SJSA1 (cell line): ENCODE measurements around the gene ADD2. TPM values are rescaled to one million over a fixed set of nuclear protein-coding genes. Genes with fewer than 3 reads are reported as not detected.

Experiments
- DNase-seq, 2 experiments: peaks; one replicate each; pipeline ENCODE4 v3.0.0-alpha.2; 2015 to 2020; ENCODE audit warnings: low spot score in 2 of 2, low read depth in 1 of 2
- H3K27ac ChIP-seq: fragments of 250-450 bp; sonication (Bioruptor Pico); 2 replicates; pipeline ENCODE4 v1.5.1; 2020; ENCODE audit warnings: mild to moderate bottlenecking, moderate library complexity
- H3K27me3 ChIP-seq: fragments of 250-450 bp; sonication (Bioruptor Pico); replicated peaks from 2 replicates; pipeline ENCODE4 v1.5.1; 2020; ENCODE audit warnings: mild to moderate bottlenecking, moderate library complexity
- H3K36me3 ChIP-seq: fragments of 250-450 bp; sonication (Bioruptor Pico); 2 replicates; pipeline ENCODE4 v1.5.1; 2020; ENCODE audit warnings: mild to moderate bottlenecking
- H3K4me1 ChIP-seq: fragments of 250-450 bp; sonication (Bioruptor Pico); replicated peaks from 2 replicates; pipeline ENCODE4 v1.6.1; 2021; ENCODE audit warnings: mild to moderate bottlenecking
- H3K4me3 ChIP-seq: fragments of 250-450 bp; sonication (Bioruptor Pico); 2 replicates; pipeline ENCODE4 v1.5.1; 2020; ENCODE audit warnings: mild to moderate bottlenecking
- H3K9me3 ChIP-seq: fragments of 250-450 bp; sonication (Bioruptor Pico); replicated peaks from 2 replicates; pipeline ENCODE4 v1.5.1; 2020; ENCODE audit warnings: mild to moderate bottlenecking
- total RNA-seq: library from RNA; depleted of rRNA; stranded (reverse); fragments of >200 nt; shearing (Covaris generic); gene quantifications from 2 replicates; pipeline ENCODE4 v1.2.3, GENCODE V29; 2014

Gene ADD2
- total RNA-seq, 1 experiment from 2014 or later: not detected

DNA sequence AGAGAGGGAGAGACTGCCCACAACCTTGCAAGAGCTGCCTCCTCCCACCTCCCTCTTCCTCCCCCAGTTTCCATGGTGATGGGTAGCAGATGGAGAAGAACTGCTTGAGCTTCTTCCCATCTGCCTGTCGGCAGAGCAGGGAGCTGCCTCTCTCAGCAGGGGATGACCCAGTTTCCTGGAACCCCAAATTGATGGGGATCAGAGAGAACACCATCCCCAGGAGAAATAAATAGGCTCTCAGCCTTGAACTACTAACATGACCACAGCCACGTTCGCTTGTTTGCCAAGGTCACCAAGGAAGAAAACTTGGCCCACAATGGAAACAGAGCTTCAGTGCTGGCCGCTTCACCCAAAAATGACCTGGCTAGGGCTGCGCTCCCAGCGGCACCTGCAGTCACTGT, 82.2 kb downstream of the ADD2 start:
- no peaks in the 10 kb centered on the region for H3K9me3 ChIP-seq
- no peak overlapping the region for H3K4me3 ChIP-seq
- peaks cover 6% of the 10 kb centered on the region for H3K4me1 ChIP-seq
- no peaks in the 10 kb centered on the region for H3K36me3 ChIP-seq
- no peak overlapping the region for H3K27ac ChIP-seq
- no peaks in the 10 kb centered on the region; the same call in 1 of the 2 replicates for H3K27me3 ChIP-seq
- peak in 1 of 2 experiments; percentile 16 for DNase-seq

DNA sequence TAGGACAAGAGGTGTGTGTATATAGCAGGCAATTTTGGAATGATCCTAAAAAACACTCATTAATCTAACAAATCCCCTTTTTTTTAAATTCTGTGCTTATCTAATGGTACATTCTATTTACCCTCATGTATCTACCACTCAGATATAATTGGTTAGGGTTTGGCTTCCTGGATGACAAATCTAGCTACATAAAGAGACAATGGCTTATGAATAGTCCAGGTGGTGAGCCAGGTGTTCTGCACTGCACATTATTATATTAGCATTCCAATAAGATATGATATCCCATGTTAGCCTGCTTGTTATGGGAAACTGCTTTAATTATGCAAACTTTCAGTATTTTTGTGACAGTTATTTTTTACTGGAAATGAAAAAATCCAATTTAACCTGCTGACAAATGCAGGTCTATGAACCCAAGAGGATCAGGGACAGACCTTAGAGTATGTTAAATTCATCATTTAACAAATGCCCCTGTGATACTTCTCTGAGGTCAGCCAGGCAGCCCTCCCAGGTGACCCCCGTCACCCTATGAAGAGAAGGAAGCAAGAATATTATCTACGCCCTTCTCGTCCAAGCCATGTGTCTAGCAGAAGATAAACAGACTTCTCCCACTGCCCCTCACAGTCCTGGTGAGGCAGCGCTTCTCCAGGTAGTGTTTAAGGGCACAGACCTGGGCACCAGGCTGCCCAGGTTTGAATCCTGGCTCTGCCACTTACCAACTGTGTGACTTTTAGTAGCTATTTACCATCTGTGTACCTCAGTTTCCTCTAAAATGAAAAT, 83.0 kb downstream of the ADD2 start:
- Histone ChIP-seq H3K4me3 (no peak overlapping the region), H3K27ac (no peak overlapping the region), H3K9me3 (no peaks in the 10 kb centered on the region), H3K27me3 (peaks cover 3% of the 10 kb centered on the region), H3K4me1 (peaks cover 6% of the 10 kb centered on the region), H3K36me3 (no peaks in the 10 kb centered on the region)
- peak in 1 of 2 experiments; percentile 16 for DNase-seq

- Histone ChIP-seq H3K9me3 (no peaks in the 10 kb centered on the region), H3K4me3 (no peak overlapping the region), H3K27me3 (peaks cover 8% of the 10 kb centered on the region), H3K27ac (no peak overlapping the region), H3K4me1 (peaks cover 6% of the 10 kb centered on the region), H3K36me3 (no peaks in the 10 kb centered on the region)
- DNase-seq: peak in 1 of 2 experiments; percentile 28
Observed at GRCh38 chr2:70683455-70683854, 84.5 kb downstream of the ADD2 start.

DNA sequence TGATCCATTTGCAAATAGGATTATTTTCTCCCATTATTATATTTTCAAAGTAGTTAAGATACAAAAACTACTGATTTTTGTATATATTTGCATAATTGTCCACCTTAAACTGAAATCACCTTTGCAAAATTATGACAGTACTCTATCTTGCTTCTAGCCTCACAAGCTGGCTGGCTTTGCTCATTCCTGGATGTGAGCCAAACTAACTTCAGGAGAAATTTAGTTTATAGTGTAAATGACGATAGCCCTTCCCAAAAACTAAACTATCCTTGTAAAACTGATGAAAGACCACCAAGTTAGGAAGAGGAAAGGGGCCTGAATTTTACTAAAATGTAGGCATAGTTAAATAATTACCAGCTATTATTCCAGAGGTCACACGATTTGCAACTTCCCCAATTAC, 87.3 kb downstream of the ADD2 start:
- H3K4me1 ChIP-seq: no peaks in the 10 kb centered on the region
- no peaks in the 10 kb centered on the region for H3K9me3 ChIP-seq
- H3K4me3 ChIP-seq: no peak overlapping the region
- no peak overlapping the region for H3K27ac ChIP-seq
- peaks cover 8% of the 10 kb centered on the region for H3K27me3 ChIP-seq
- no peak for DNase-seq
- no peaks in the 10 kb centered on the region for H3K36me3 ChIP-seq

- no peak for DNase-seq
- H3K4me1 ChIP-seq: no peaks in the 10 kb centered on the region
- no peaks in the 10 kb centered on the region for H3K9me3 ChIP-seq
- peaks cover 8% of the 10 kb centered on the region for H3K27me3 ChIP-seq
- no peak overlapping the region for H3K4me3 ChIP-seq
- no peak overlapping the region for H3K27ac ChIP-seq
- H3K36me3 ChIP-seq: no peaks in the 10 kb centered on the region
Observed at GRCh38 chr2:70679259-70679658, 88.7 kb downstream of the ADD2 start.

DNA sequence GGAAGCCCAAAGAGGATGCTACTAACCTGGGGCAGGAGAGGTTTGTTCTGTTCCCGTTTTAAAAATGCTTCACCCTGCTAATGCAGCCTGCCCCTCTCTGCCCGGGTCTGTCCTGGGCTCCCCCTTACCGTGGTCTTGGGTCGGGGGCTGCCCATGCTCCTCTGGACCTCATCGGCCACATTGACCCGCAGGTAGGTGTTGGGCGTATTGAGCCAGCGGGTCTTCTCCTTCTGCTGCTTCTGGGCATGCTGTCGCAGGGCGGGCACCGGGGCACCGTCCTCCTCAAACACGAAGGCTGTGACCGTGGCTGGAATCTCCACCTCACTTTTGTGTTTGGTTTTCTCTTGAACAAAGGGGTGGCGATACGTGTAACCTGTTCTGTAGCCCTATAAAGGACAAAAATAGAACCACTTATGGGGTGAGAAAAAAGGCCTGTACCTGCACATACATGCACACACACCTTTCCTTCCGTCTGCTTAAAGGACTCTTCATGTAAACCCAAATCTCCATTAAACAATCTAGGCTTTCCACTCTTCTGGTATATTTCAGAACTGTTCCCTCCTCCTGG, 89.3 kb downstream of the ADD2 start:
- Histone ChIP-seq H3K9me3 (no peaks in the 10 kb centered on the region), H3K4me1 (no peaks in the 10 kb centered on the region), H3K27ac (no peak overlapping the region), H3K27me3 (peaks cover 8% of the 10 kb centered on the region), H3K4me3 (no peak overlapping the region), H3K36me3 (no peaks in the 10 kb centered on the region)
- DNase-seq: no peak

GRCh38 chr2:70676301-70677035, 91.5 kb downstream of the ADD2 start:
- Histone ChIP-seq H3K4me1 (no peaks in the 10 kb centered on the region), H3K4me3 (no peak overlapping the region), H3K27ac (no peak overlapping the region), H3K27me3 (peaks cover 8% of the 10 kb centered on the region; the same call in 1 of the 2 replicates), H3K36me3 (no peaks in the 10 kb centered on the region), H3K9me3 (no peaks in the 10 kb centered on the region)
- no peak for DNase-seq

- Histone ChIP-seq H3K9me3 (no peaks in the 10 kb centered on the region), H3K27ac (no peak overlapping the region), H3K36me3 (no peaks in the 10 kb centered on the region), H3K4me1 (no peaks in the 10 kb centered on the region), H3K4me3 (no peak overlapping the region), H3K27me3 (peaks cover 8% of the 10 kb centered on the region; the same call in 1 of the 2 replicates)
- no peak for DNase-seq
Observed at GRCh38 chr2:70675862-70676261, 92.1 kb downstream of the ADD2 start.

DNA sequence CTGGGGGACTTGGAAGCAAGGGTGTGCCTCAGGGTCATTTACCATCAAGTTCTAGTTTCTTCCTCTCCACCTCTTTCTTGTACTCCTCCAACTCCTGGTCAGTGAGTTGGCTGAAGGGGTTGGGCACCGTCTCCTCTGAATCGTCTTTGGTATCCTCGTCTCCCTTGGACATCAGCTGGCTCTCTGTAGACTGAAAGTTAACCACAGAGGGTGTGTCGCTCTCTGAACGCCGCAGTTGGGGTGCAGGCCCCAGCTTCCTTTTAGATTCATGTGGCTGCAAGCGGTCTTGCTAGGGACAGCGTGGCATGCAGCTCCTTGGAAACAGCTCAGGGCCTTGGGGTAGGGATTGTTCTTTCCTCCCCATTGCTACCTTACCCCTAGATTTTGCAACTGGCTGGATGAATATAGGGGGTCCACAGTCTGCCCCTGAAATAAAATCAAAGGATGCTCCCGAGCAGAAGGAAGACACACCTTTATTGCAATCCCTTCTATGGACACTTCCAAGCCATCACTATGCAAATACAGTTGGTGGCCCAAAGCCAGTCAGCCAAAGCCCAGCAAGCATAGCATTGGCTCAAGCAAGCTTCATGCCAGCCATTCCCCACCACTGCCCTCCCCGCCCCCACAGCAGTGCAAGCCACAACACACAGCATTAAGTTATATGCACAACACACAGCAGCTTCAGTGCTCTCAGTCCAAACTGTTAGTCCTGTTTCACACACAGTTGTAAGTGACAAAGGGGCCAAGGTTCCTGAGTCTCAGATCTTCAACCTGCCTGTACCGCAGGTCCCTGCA, 93.2 kb downstream of the ADD2 start:
- peaks cover 2% of the 10 kb centered on the region; the same call in 1 of the 2 replicates for H3K27me3 ChIP-seq
- no peak for DNase-seq
- no peaks in the 10 kb centered on the region for H3K4me1 ChIP-seq
- no peak overlapping the region for H3K27ac ChIP-seq
- no peaks in the 10 kb centered on the region for H3K9me3 ChIP-seq
- no peaks in the 10 kb centered on the region for H3K36me3 ChIP-seq
- no peak overlapping the region for H3K4me3 ChIP-seq

GRCh38 chr2:70673041-70673647, 94.9 kb downstream of the ADD2 start:
- Histone ChIP-seq H3K4me1 (no peaks in the 10 kb centered on the region), H3K4me3 (no peak overlapping the region), H3K9me3 (no peaks in the 10 kb centered on the region), H3K36me3 (no peaks in the 10 kb centered on the region), H3K27ac (no peak overlapping the region), H3K27me3 (no peaks in the 10 kb centered on the region)
- no peak for DNase-seq

DNA sequence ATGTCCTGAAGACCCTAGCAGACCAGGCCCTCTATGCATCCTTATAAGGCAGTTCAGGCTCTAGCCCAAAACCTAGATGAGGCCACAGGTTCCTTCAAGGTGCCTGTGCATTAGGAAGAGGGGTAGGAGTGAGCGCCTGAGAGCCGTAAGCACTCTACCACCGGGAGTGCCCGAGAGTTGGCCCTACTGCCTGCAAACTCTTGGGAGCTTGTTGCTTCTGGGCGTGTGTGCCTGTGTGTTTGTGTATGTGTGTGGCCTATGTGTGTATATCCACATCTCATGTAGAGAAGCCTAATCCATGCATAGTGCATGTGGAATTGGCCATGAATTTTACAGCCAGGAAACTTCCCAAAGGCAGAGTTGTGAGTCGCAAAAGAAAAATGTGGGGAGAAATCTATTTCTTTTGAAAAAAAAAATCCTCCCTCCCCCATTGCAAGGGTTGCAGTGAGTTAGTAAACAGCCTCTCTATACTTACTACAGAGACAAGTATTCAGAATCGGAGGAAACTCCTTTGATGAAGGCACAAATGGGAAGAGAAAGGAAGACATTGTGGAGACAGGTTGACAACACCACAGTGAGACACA, 96.8 kb downstream of the ADD2 start:
- Histone ChIP-seq H3K27ac (no peak overlapping the region), H3K4me3 (no peak overlapping the region), H3K27me3 (no peaks in the 10 kb centered on the region), H3K4me1 (no peaks in the 10 kb centered on the region), H3K36me3 (no peaks in the 10 kb centered on the region), H3K9me3 (no peaks in the 10 kb centered on the region)
- peak in 1 of 2 experiments; percentile 27 for DNase-seq

DNA sequence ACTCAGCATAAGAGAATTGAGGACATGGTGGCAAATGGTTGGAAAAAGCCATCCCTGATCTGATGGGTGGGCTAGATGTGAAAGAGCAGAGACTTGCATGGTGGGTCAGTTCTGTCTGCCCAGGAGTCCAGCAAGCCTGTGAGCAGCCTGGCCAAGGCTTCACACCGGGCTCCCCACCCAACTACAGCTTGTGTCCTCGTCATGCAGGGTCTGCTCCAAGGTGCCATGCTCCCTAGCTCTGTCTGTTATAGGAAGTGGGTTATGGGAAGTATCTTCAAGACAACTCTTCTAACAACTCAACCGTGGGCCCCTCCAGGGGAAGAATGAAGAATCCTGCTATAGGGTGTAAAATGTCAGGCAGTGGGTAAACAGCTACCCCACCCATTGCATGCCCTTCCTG, 97.4 kb downstream of the ADD2 start:
- Histone ChIP-seq H3K27me3 (no peaks in the 10 kb centered on the region), H3K4me3 (no peak overlapping the region), H3K27ac (no peak overlapping the region), H3K9me3 (no peaks in the 10 kb centered on the region), H3K36me3 (no peaks in the 10 kb centered on the region), H3K4me1 (no peaks in the 10 kb centered on the region)
- no peak for DNase-seq

GRCh38 chr2:70670202-70670601, 97.8 kb downstream of the ADD2 start:
- no peaks in the 10 kb centered on the region for H3K9me3 ChIP-seq
- H3K27ac ChIP-seq: no peak overlapping the region
- H3K27me3 ChIP-seq: no peaks in the 10 kb centered on the region
- H3K36me3 ChIP-seq: no peaks in the 10 kb centered on the region
- no peaks in the 10 kb centered on the region for H3K4me1 ChIP-seq
- no peak overlapping the region for H3K4me3 ChIP-seq
- DNase-seq: no peak
